Fibroblast of mammary gland (primary cell): ENCODE results near the gene TANC1.
A peak's percentile ranks its signal among the peaks of the same experiment; 100 is the strongest.
"Not testable (repeated sequence)": the region's sequence is repeated elsewhere in the genome, so short reads cannot be mapped to it uniquely, and the experiment has no call there.

Experiments used
- DNase-seq: peaks from one replicate; pipeline ENCODE4 v3.0.0-alpha.2; 2010; ENCODE audit warnings: low read depth
- H3K4me3 ChIP-seq: 2 replicates; pipeline ENCODE4 v1.5.1; 2011; ENCODE audit warnings: low read depth, mild to moderate bottlenecking, low read length, moderate library complexity; ENCODE audit not compliant: control insufficient read depth
- CTCF ChIP-seq: conservative IDR thresholded peaks from 2 replicates; pipeline ENCODE4 v1.5.1; 2011; ENCODE audit warnings: low read depth, low read length, inconsistent platforms; ENCODE audit not compliant: control insufficient read depth, insufficient read depth

Gene TANC1

GRCh38 chr2:159139216-159139933 lies 170.9 kb downstream of the TANC1 start:
- DNase-seq: peak; percentile 46
- H3K4me3 ChIP-seq: no peak overlapping the region
- no peak for TF ChIP-seq CTCF

- TF ChIP-seq CTCF: no peak
- H3K4me3 ChIP-seq: no peak overlapping the region
- DNase-seq: peak; percentile 79
These were observed 171.8 kb downstream of the TANC1 start for GRCh38 chr2:159140070-159140769.

GRCh38 chr2:159140821-159141220 lies 172.4 kb downstream of the TANC1 start:
- not testable (repeated sequence) for DNase-seq, H3K4me3 ChIP-seq

- no peak for DNase-seq
- no peak for TF ChIP-seq CTCF
- H3K4me3 ChIP-seq: no peak overlapping the region
These were observed 176.6 kb downstream of the TANC1 start for GRCh38 chr2:159144776-159145614.

- no peak for TF ChIP-seq CTCF
- no peak for DNase-seq
- H3K4me3 ChIP-seq: no peak overlapping the region
These were observed 177.4 kb downstream of the TANC1 start for GRCh38 chr2:159145745-159146354.

- no peak overlapping the region for H3K4me3 ChIP-seq
- no peak for DNase-seq
- TF ChIP-seq CTCF: no peak
These were observed 178.7 kb downstream of the TANC1 start for GRCh38 chr2:159146996-159147666.
